Testis (tissue), 3 donors: ENCODE measurements around the gene TTLL9. TPM values are rescaled to one million over a fixed set of nuclear protein-coding genes. Genes with fewer than 3 reads are reported as not detected.
"Not testable (repeated sequence)": the region's sequence is repeated elsewhere in the genome, so short reads cannot be mapped to it uniquely, and the experiment has no call there.

Experiments used
- DNase-seq: peaks from one replicate; pipeline ENCODE4 v3.0.0-alpha.2; 2019
- H3K27ac ChIP-seq, 2 donors: fragments of 200-600 bp; sonication (generic); one replicate each; pipeline ENCODE4 v1.5.1; 2019
- H3K27me3 ChIP-seq: fragments of 200-600 bp; sonication (generic); one replicate; pipeline ENCODE4 v1.5.1; 2019
- H3K36me3 ChIP-seq: fragments of 200-600 bp; sonication (generic); one replicate; pipeline ENCODE4 v1.5.1; 2017; ENCODE audit warnings: low read depth; ENCODE audit errors: missing control alignments
- H3K4me1 ChIP-seq: fragments of 200-600 bp; sonication (generic); one replicate; pipeline ENCODE4 v1.5.1; 2019
- H3K4me3 ChIP-seq, 2 donors: fragments of 200-600 bp; sonication (generic); one replicate each; pipeline ENCODE4 v1.5.1; 2017 to 2019
- H3K9me3 ChIP-seq: fragments of 200-600 bp; sonication (generic); one replicate; pipeline ENCODE4 v1.5.1; 2017
- POLR2A ChIP-seq: fragments of 450-650 bp; IDR thresholded peaks from one replicate; pipeline ENCODE4 v1.6.1; 2017; ENCODE audit warnings: antibody characterized with exemption, mild to moderate bottlenecking, moderate library complexity
- WGBS, 2 donors: methylation state at CpG; one replicate each; pipeline ENCODE4 v1.1.5; 2018; 5-methylcytosine and 5-hydroxymethylcytosine counted together
- intact Hi-C: fragments of 100-400 bp; cut with DNase I; formaldehyde crosslinking; loops from one replicate; pipeline ENCODE4 v1.15.1; 2023; ENCODE audit warnings: low total_unique reads
- polyA plus RNA-seq: library from polyadenylated mRNA; stranded (reverse); fragments of 350-450 nt; fragmentation: Illumina TruSeq; extraction: RNeasy Lipid Tissue Mini Kit (QIAGEN cat#74804); gene quantifications from one replicate; pipeline ENCODE4 v1.2.3, GENCODE V29; 2014; ENCODE audit warnings: low read depth, low replicate concordance; ENCODE audit not compliant: insufficient read depth
- total RNA-seq, 2 donors: library from RNA; depleted of rRNA; stranded (reverse); fragments of >200 nt; gene quantifications; one replicate each; pipeline ENCODE4 v1.2.3, GENCODE V29; 2016
- TF ChIP-seq, protein P1 (sequence below), 3 experiments: fragments of 450-650 bp in 2 of 3; fragments of 200-600 bp in 1 of 3; sonication (generic) in 1 of 3; IDR thresholded peaks; one replicate each; pipeline ENCODE4 v1.5.1; 2016 to 2019; ENCODE audit warnings: antibody characterized with exemption in 3 of 3, mild to moderate bottlenecking in 2 of 3, moderate library complexity in 1 of 3

TTLL9 gene
- total and polyA plus RNA-seq, 3 donors from 2014 or later = 8.7 to 32.7 (median 19.1) TPM

DNA sequence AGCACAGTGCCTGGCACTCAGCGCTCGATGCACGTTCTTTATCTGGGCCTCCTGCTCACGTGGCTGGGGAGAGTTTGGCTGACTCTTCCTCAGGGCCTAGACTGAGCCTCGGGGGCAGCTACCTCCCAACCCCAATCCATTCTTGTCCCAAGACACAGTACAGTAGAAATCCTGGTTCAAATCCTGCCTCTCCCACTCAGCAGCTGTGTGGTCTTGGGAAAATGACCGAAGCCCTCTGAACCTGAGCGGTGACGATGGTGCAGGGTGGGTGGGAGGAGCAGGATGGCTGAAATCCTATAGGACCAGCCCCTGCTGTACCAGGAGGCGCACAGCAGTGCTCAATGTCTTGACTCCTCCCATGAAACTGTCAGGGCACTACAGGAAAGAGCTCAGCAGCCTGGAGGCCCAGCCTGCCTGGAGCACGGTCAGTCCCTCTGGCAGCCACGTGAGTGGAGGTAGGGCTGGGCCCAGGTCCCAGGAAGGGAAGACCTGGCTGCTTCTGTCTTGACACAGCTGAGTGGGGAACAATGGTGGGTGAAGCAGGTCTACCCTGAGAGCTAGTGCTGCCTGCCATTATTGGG is 49.9 kb downstream of the TTLL9 start:
- no peak overlapping the region for H3K4me3 ChIP-seq
- no peak for DNase-seq
- 74 to 79% methylated on average over 7 to 11 of the region's 11 CpGs for WGBS, 2 donors
- no peak for TF ChIP-seq POLR2A
- TF ChIP-seq, protein P1, sequence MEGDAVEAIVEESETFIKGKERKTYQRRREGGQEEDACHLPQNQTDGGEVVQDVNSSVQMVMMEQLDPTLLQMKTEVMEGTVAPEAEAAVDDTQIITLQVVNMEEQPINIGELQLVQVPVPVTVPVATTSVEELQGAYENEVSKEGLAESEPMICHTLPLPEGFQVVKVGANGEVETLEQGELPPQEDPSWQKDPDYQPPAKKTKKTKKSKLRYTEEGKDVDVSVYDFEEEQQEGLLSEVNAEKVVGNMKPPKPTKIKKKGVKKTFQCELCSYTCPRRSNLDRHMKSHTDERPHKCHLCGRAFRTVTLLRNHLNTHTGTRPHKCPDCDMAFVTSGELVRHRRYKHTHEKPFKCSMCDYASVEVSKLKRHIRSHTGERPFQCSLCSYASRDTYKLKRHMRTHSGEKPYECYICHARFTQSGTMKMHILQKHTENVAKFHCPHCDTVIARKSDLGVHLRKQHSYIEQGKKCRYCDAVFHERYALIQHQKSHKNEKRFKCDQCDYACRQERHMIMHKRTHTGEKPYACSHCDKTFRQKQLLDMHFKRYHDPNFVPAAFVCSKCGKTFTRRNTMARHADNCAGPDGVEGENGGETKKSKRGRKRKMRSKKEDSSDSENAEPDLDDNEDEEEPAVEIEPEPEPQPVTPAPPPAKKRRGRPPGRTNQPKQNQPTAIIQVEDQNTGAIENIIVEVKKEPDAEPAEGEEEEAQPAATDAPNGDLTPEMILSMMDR (IDR thresholded peaks at IDR 0.05) = no peak
- peaks cover 7% of the 10 kb centered on the region for H3K4me1 ChIP-seq
- no peaks in the 10 kb centered on the region for H3K36me3 ChIP-seq
- no peaks in the 10 kb centered on the region for H3K9me3 ChIP-seq
- intact Hi-C loops = no loop called here
- H3K27ac ChIP-seq = no peak overlapping the region
- no peaks in the 10 kb centered on the region for H3K27me3 ChIP-seq

DNA sequence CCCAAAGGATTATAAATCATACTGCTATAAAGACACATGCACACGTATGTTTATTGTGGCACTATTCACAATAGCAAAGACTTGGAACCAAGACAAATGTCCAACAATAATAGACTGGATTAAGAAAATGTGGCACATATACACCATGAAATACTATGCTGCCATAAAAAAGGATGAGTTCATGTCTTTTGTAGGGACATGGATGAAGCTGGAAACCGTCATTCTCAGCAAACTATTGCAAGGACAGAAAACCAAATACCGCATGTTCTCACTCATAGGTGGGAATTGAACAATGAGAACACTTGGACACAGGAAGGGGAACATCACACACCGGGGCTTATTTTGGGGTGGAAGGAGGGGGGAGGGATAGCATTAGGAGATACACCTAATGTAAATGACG is 51.0 kb downstream of the TTLL9 start:
- H3K9me3 ChIP-seq, H3K36me3 ChIP-seq, H3K27me3 ChIP-seq, DNase-seq, H3K4me3 ChIP-seq, H3K4me1 ChIP-seq, H3K27ac ChIP-seq, intact Hi-C loops: not testable (repeated sequence)
- 93 to 94% methylated on average over 5 of the region's 5 CpGs for WGBS, 2 donors

DNA sequence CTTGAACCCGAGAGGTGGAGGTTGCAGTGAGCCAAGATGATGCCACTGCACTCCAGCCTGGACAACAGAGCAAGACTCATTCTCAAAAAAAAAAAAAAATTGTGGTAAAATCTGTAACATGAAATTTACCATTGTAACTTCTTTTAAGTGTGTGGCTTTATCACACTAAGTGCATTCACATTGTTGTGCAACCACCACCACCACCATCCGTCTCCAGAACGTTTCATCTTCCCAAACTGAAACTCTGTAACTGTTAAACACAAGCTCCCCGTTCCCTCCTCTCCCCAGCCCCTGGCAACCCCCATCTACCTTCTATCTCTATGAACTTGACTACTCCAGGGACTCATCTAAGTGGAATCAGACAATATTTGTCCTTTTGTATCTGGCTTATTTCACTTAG is 51.7 kb downstream of the TTLL9 start:
- no peak for DNase-seq
- WGBS, 2 donors = 63 to 64% methylated on average over 4 of the region's 4 CpGs
- no peaks in the 10 kb centered on the region for H3K36me3 ChIP-seq

DNA sequence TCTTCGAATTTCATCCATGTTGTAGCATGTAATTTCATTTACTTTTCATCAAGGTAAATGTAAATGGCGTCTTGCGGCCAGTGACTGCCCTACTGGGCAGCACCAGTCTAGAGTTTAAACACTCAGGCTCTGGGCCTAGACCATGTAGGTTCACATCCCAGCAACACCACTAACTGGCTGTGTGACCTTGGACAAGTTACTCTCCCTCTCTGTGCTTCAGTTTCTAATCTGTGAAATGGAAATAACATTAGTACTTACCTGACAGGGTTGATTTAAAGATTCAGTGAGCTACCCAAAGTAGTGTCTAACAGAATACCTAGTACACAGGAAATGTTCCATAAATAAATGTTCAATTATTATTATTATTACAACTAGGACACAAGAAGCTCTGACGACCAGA is 52.2 kb downstream of the TTLL9 start:
- no peak for DNase-seq
- H3K4me1 ChIP-seq = peaks cover 3% of the 10 kb centered on the region
- WGBS, 2 donors = 89 to 94% methylated on average over 4 of the region's 4 CpGs
- no peak overlapping the region for H3K27ac ChIP-seq
- no peak overlapping the region for H3K4me3 ChIP-seq
- H3K27me3 ChIP-seq = no peaks in the 10 kb centered on the region
- intact Hi-C loops = no loop called here
- no peak for TF ChIP-seq POLR2A
- TF ChIP-seq, protein P1 (IDR thresholded peaks at IDR 0.05) = no peak
- H3K9me3 ChIP-seq = no peaks in the 10 kb centered on the region
- H3K36me3 ChIP-seq = no peaks in the 10 kb centered on the region

More for the DNA sequence above, 51.7 kb downstream of the TTLL9 start:
- Histone ChIP-seq H3K4me3 (no peak overlapping the region), H3K27ac (no peak overlapping the region), H3K9me3 (no peaks in the 10 kb centered on the region), H3K4me1 (peaks cover 7% of the 10 kb centered on the region), H3K27me3 (no peaks in the 10 kb centered on the region)
- no peak for TF ChIP-seq POLR2A
- TF ChIP-seq, protein P1 (IDR thresholded peaks at IDR 0.05) = no peak
- intact Hi-C loops = no loop called here

DNA sequence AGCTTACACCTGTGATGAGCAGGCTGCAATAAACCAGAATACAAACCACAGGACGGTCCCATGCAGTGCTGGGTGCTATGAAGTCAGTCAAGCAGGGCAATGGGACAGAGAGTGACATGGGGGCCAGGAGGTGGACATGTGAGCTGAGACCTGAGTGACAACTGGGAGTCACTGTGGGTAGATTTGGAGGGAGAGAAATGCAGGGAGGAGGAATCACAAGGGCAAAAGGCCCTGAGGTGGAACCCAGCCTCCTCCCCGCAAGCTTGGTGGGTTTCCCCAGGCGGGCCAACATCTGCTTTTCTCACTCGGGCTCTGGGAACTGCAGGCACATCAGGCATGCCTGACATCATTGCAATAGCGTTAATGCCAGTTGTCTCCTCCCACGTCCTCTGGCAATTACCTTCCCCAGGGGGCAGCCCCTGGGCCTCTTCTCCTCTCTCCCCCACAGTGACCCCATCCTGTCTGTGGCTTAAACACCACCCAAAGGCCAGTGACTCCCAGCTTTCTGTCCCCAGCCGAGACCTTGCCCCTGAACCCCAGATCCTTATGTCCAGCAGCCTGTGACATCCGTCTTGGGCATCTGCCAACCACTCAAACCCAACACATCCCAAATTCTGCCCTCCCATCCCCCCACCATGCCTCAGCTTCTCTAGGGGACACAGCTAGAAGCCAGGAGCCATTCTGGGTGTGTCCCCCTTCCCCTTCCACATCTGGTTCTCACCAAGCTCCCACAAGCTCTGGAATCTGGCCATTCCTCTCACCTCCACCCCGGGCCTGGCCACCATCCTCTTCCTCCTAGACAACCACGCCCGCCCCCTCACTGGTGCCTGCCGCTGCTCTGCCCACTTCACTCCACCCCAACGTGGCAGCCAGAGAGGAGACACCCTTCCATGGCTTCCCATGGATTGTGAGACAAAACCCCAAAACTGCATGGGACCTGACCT is 53.2 kb downstream of the TTLL9 start:
- 63 to 68% methylated on average over 13 of the region's 13 CpGs for WGBS, 2 donors
- Histone ChIP-seq H3K36me3 (no peaks in the 10 kb centered on the region), H3K4me1 (no peaks in the 10 kb centered on the region), H3K27ac (no peak overlapping the region), H3K9me3 (no peaks in the 10 kb centered on the region), H3K4me3 (no peak overlapping the region), H3K27me3 (no peaks in the 10 kb centered on the region)
- DNase-seq = no peak
- intact Hi-C loops = no loop called here
- TF ChIP-seq, protein P1 (IDR thresholded peaks at IDR 0.05) = no peak
- no peak for TF ChIP-seq POLR2A
